B cell (primary cell): Measurements from ENCODE around the gene IGLON5. TPM values are rescaled to one million over a fixed set of nuclear protein-coding genes. Genes with fewer than 3 reads are reported as not detected.

Experiments used
- ATAC-seq: fragments of 200-7000 bp; cut with Tn5 transposase; one replicate; pipeline ENCODE4 v1.10.0; 2021; ENCODE audit warnings: low read depth, mild to moderate bottlenecking, moderate number of reproducible peaks, moderate library complexity
- CTCF ChIA-PET: fragments of 350-600 bp; sonication (Branson Sonifier 250); formaldehyde crosslinking; loops from one replicate; lab custom pipeline; 2021; ENCODE audit warnings: antibody characterized with exemption, inconsistent platforms; lab: Charles Lee
- POLR2A ChIA-PET: fragments of 350-600 bp; sonication (Branson Sonifier 250); formaldehyde crosslinking; loops from one replicate; lab custom pipeline; 2021; ENCODE audit warnings: antibody characterized with exemption; lab: Charles Lee
- DNase-seq: peaks from one replicate; pipeline ENCODE4 v3.0.0; 2013
- H2AFZ ChIP-seq: 2 replicates; pipeline ENCODE4 v1.6.1; 2012; ENCODE audit warnings: mild to moderate bottlenecking, low read depth, low read length; ENCODE audit not compliant: insufficient read depth, poor library complexity, severe bottlenecking
- H3K27ac ChIP-seq, 2 donors: 1 replicate in 1 of 2; 2 replicates in 1 of 2; pipeline ENCODE4 v1.5.1; 2012 to 2013; ENCODE audit warnings: low read length in 2 of 2, mild to moderate bottlenecking in 2 of 2, moderate library complexity in 1 of 2
- H3K27me3 ChIP-seq, 4 experiments: fragments of 200-600 bp in 1 of 4; sonication (generic) in 1 of 4; replicated peaks in 1 of 4; 1 replicate in 2 of 4; 2 replicates in 2 of 4; pipeline versions ENCODE4 v1.6.1 to v1.7.0; 2013 to 2016; ENCODE audit warnings: low read length in 3 of 4, mild to moderate bottlenecking in 2 of 4, mixed read lengths in 1 of 4, moderate library complexity in 1 of 4; ENCODE audit not compliant: insufficient read depth in 4 of 4, control insufficient read depth in 3 of 4; ENCODE audit errors: control extremely low read depth in 1 of 4
- H3K36me3 ChIP-seq, 2 experiments: replicated peaks in 1 of 2; 1 replicate in 1 of 2; 2 replicates in 1 of 2; pipeline versions ENCODE4 v1.6.1 to v1.7.1; 2013; ENCODE audit warnings: low read length in 1 of 2; ENCODE audit not compliant: insufficient read depth in 2 of 2, control insufficient read depth in 1 of 2; ENCODE audit errors: control extremely low read depth in 1 of 2, extremely low read depth in 1 of 2
- H3K4me1 ChIP-seq, 2 donors: fragments of 200-600 bp in 1 of 2; sonication (generic) in 1 of 2; 1 replicate in 1 of 2; 2 replicates in 1 of 2; pipeline versions ENCODE4 v1.5.1 to v1.6.1; 2013 to 2017; ENCODE audit warnings: low read length in 2 of 2; ENCODE audit not compliant: control insufficient read depth in 2 of 2, insufficient read depth in 2 of 2
- H3K4me2 ChIP-seq: replicated peaks from 2 replicates; pipeline ENCODE3; 2012; ENCODE audit warnings: mild to moderate bottlenecking, low read depth, low read length; ENCODE audit not compliant: poor library complexity, severe bottlenecking
- H3K4me3 ChIP-seq, 5 experiments: fragments of 200-600 bp in 1 of 5; sonication (generic) in 1 of 5; 1 replicate in 3 of 5; 2 replicates in 2 of 5; pipeline versions ENCODE4 v1.5.1 to v1.7.0; 2011 to 2016; ENCODE audit warnings: low read length in 4 of 5, mild to moderate bottlenecking in 4 of 5, low read depth in 2 of 5, control low read depth in 1 of 5, moderate library complexity in 1 of 5; ENCODE audit not compliant: insufficient read depth in 1 of 5; ENCODE audit errors: control extremely low read depth in 1 of 5, extremely low read depth in 1 of 5
- H3K79me2 ChIP-seq: fragments of 200-600 bp; sonication (generic); one replicate; pipeline ENCODE4 v1.6.0; 2016; ENCODE audit warnings: low read length; ENCODE audit not compliant: control insufficient read depth, insufficient read depth
- H3K9ac ChIP-seq: fragments of 200-600 bp; sonication (generic); 2 replicates; pipeline ENCODE4 v1.6.1; 2017; ENCODE audit warnings: mild to moderate bottlenecking, low read length, moderate library complexity
- H3K9me3 ChIP-seq, 3 donors: one replicate each; pipeline versions ENCODE4 v1.6.1 to v1.7.1; 2013; ENCODE audit warnings: low read length in 2 of 3; ENCODE audit not compliant: control insufficient read depth in 2 of 3, insufficient read depth in 1 of 3; ENCODE audit errors: control extremely low read depth in 1 of 3
- H4K20me1 ChIP-seq: 2 replicates; pipeline ENCODE4 v1.6.0; 2012; ENCODE audit warnings: mild to moderate bottlenecking, low read length; ENCODE audit not compliant: insufficient read depth, control insufficient read depth, poor library complexity, severe bottlenecking
- H3K27ac Mint-ChIP-seq: one replicate; pipeline ENCODE4 v1.8.0; 2021; ENCODE audit warnings: mixed read lengths
- H3K27me3 Mint-ChIP-seq: one replicate; pipeline ENCODE4 v1.8.0; 2021; ENCODE audit warnings: mixed read lengths
- H3K4me1 Mint-ChIP-seq: one replicate; pipeline ENCODE4 v1.8.0; 2021; ENCODE audit warnings: mixed read lengths
- H3K4me3 Mint-ChIP-seq: one replicate; pipeline ENCODE4 v1.8.0; 2021; ENCODE audit warnings: mixed read lengths
- H3K9me3 Mint-ChIP-seq: one replicate; pipeline ENCODE4 v1.8.0; 2022; ENCODE audit warnings: mixed read lengths; ENCODE audit not compliant: insufficient read depth
- EZH2 ChIP-seq: IDR thresholded peaks from 2 replicates; pipeline ENCODE4 v1.6.1; 2012; ENCODE audit warnings: borderline replicate concordance, low read depth, mild to moderate bottlenecking, moderate library complexity, low read length; ENCODE audit not compliant: insufficient read depth, poor library complexity, severe bottlenecking
- WGBS: methylation state at CpG from one replicate; pipeline ENCODE4 v1.1.5; 2013; ENCODE audit warnings: missing lambda C conversion rate; ENCODE audit not compliant: insufficient coverage; 5-methylcytosine and 5-hydroxymethylcytosine counted together
- intact Hi-C: fragments of 100-400 bp; cut with micrococcal nuclease; formaldehyde crosslinking; loops from one replicate; pipeline ENCODE4 v1.10.0; 2022
- polyA plus RNA-seq: library from polyadenylated mRNA; depleted of rRNA; stranded (reverse); fragments of >200 nt; gene quantifications from 2 replicates; pipeline ENCODE4 v1.2.3, GENCODE V29; 2012
- total RNA-seq, 2 donors: library from RNA; stranded (reverse); fragments of 120-200 nt in 1 of 2; gene quantifications; 1 replicate in 1 of 2; 2 replicates in 1 of 2; pipeline versions ENCODE4 v1.2.3 to v1.2.4, GENCODE V29; 2013 to 2022
- TF ChIP-seq, protein P1 (sequence below): fragments of 200-600 bp; IDR thresholded peaks from one replicate; pipeline ENCODE4 v1.8.0; 2022; ENCODE audit warnings: antibody characterized with exemption, mild to moderate bottlenecking

Gene IGLON5
- total and polyA plus RNA-seq, 2 donors (not counting 1 experiment from before 2014, with no cell fraction given): not detected

DNA sequence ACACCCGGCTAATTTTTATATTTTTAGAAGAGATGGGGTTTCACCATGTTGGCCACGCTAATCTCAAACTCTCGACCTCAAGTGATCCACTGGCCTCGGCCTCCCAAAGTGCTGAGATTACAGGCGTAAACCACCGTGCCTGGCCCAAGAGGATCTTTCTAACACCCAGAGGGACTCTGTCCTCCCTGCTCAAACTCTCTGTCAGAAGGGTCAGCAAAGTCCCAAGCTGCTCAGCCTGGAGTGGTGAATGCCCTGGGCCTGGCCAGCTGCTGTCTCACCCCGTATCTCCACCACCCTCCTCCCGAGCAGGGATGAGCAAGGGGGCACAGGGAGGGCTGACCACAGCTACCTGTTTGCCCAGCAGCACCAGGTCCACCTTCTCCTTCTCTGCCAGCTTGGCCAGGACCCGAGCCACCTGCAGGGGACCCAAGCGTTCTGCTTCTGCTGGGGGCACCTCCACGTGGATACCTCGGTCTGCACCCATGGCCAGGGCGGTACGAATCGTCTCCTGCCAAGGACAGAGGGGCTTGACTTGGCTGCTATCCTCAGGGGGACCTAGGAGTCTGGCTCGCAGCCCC, 41.4 kb downstream of the IGLON5 start:
- Histone ChIP-seq H3K9me3 (no peaks in the 10 kb centered on the region), H3K4me2 (no peak overlapping the region), H3K27me3 (no peaks in the 10 kb centered on the region), H3K27ac (no peak overlapping the region), H3K9ac (no peak overlapping the region), H3K4me3 (no peak overlapping the region), H3K4me1 (no peaks in the 10 kb centered on the region), H4K20me1 (no peaks in the 10 kb centered on the region), H3K79me2 (peaks cover 4% of the 10 kb centered on the region), H2AFZ (no peak overlapping the region), H3K36me3 (peaks cover 0 to 23% of the 10 kb centered on the region in 2 experiments)
- ATAC-seq (no peak), DNase-seq (no peak)
- POLR2A ChIA-PET: no interaction called here
- H3K4me1 Mint-ChIP-seq: peaks cover 1% of the 10 kb centered on the region
- TF ChIP-seq, protein P1, sequence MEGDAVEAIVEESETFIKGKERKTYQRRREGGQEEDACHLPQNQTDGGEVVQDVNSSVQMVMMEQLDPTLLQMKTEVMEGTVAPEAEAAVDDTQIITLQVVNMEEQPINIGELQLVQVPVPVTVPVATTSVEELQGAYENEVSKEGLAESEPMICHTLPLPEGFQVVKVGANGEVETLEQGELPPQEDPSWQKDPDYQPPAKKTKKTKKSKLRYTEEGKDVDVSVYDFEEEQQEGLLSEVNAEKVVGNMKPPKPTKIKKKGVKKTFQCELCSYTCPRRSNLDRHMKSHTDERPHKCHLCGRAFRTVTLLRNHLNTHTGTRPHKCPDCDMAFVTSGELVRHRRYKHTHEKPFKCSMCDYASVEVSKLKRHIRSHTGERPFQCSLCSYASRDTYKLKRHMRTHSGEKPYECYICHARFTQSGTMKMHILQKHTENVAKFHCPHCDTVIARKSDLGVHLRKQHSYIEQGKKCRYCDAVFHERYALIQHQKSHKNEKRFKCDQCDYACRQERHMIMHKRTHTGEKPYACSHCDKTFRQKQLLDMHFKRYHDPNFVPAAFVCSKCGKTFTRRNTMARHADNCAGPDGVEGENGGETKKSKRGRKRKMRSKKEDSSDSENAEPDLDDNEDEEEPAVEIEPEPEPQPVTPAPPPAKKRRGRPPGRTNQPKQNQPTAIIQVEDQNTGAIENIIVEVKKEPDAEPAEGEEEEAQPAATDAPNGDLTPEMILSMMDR: no peak
- TF ChIP-seq EZH2: no peak
- no peaks in the 10 kb centered on the region for H3K27me3 Mint-ChIP-seq
- H3K4me3 Mint-ChIP-seq: no peak overlapping the region
- CTCF ChIA-PET: no interaction called here
- 99% methylated on average over 11 of the region's 16 CpGs for WGBS
- intact Hi-C loops: no loop called here
- H3K9me3 Mint-ChIP-seq: no peaks in the 10 kb centered on the region
- no peak overlapping the region for H3K27ac Mint-ChIP-seq

DNA sequence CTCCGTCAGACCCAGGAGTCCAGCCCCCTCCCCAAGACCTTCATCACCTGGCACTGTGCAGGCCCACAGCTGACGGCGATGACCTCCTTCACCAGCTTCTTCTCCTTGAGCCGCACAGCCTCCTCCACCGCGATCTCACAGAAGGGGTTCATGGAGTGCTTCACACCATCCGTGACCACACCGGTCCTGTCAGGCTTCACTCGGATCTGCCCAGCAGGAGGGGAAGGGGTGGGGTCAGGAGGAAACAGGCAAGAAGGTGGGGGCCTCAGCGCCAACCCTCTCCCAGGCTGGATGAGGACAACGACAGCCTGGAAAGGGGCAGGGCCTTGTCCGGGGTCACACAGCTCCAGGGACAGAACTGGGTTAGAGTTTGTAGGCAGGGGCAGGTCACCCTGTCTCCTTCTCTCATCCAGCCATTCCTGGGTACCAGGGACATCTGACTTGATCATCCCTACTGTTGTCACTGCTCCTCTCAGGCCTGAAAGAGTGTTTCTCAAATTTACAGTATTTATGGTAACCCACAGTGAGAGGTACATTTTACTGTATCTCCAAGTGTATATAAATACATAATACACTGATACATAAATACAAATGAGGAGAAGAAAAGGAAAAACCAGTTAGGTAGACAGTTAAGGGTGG, 42.8 kb downstream of the IGLON5 start:
- TF ChIP-seq EZH2: no peak
- TF ChIP-seq, protein P1: no peak
- H3K27me3 Mint-ChIP-seq: no peaks in the 10 kb centered on the region
- Histone ChIP-seq H3K79me2 (peaks cover 9% of the 10 kb centered on the region), H3K9ac (no peak overlapping the region), H3K9me3 (no peaks in the 10 kb centered on the region), H3K4me1 (no peaks in the 10 kb centered on the region), H3K36me3 (peaks cover 0 to 23% of the 10 kb centered on the region in 2 experiments), H3K4me3 (no peak overlapping the region), H3K27ac (no peak overlapping the region), H2AFZ (no peak overlapping the region), H3K4me2 (no peak overlapping the region), H3K27me3 (no peaks in the 10 kb centered on the region), H4K20me1 (no peaks in the 10 kb centered on the region)
- CTCF ChIA-PET: no interaction called here
- H3K4me3 Mint-ChIP-seq: no peak overlapping the region
- intact Hi-C loops: no loop called here
- POLR2A ChIA-PET: no interaction called here
- H3K4me1 Mint-ChIP-seq: peaks cover 1% of the 10 kb centered on the region
- ATAC-seq (no peak), DNase-seq (no peak)
- over 99% methylated on average over 9 of the region's 12 CpGs for WGBS
- H3K9me3 Mint-ChIP-seq: no peaks in the 10 kb centered on the region
- no peak overlapping the region for H3K27ac Mint-ChIP-seq
